ENCODE measurements around the gene C10orf143. TPM values are rescaled to one million over a fixed set of nuclear protein-coding genes. Genes with fewer than 3 reads are reported as not detected.

The C10orf143 gene
- total and polyA plus RNA-seq, 2 of the 8 experiments (the other 6 are each of a cell fraction or from before 2014, with no cell fraction given): 1.6 to 2.0 TPM

- TF ChIP-seq CHD7 (IDR thresholded peaks at IDR 0.05; ENCODE audit: insufficient replicate concordance, low read length) (no peak), CREB1 (IDR thresholded peaks at IDR 0.05) (no peak), YY1 (IDR thresholded peaks at IDR 0.05; ENCODE audit: low read depth, low read length) (no peak)
Observed at GRCh38 chr10:130159192-130159794, 48.7 kb upstream of the C10orf143 start (continued).

All from H1 (cell line).